ENCODE data around the gene RFNG. TPM values are rescaled to one million over a fixed set of nuclear protein-coding genes. Genes with fewer than 3 reads are reported as not detected.
A peak's percentile ranks its signal among the peaks of the same experiment; 100 is the strongest.

Gene RFNG
- total RNA-seq, 2 donors from 2014 or later: 39.9 to 45.3 TPM

DNA sequence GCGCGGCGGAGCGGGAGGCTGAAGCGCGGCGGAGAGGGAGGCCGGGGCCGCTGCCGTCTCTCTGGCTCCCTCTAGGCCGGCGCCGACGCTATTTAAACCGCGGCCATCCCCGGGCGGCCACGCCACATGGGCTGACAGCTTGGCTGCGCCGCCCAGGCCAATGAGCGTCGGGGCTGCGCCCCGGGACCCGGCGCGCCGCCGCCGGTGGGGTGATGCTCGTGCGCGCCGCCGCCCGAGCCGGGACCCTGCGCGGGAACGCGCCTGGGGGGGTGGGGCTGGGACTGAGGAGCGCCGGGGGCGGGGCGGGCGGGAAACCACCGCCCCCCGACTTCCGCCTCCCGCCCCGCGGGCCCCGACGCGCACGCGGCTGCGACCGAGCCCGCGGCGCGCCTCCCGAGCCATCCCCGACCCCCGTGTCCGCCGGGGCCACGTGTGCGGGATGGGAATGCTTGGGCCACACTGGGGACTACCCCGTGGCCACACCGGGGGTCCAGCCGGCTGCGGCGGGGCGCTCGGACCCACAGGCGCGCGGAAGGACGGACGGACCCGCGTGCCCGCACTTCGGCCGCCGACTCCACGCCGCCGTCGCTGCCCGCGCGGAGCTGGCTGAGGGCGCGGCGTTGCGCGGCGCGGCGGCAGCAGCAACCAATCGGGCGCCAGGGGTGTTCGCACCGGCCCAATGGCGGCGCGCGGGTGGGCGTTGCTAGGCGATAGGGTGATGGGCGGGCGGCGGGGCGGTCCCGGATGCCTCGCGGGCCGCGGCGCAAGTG lies 46.7 kb upstream of the RFNG start, which contains the start of gene FASN:
Gene FASN (minus strand): TSS at position 68 of the 770 bp plus-strand sequence. CDS start 1,791 bp downstream, outside the sequence.
- Histone ChIP-seq H3K9me3 (no peaks in the 10 kb centered on the region), H3K36me3 (peaks cover 16% of the 10 kb centered on the region), H3K4me1 (ENCODE audit: control insufficient read depth in 1 of 2, low read depth in 2 of 2) (peaks cover 19 to 29% of the 10 kb centered on the region in 2 donors), H3K4me3 (peak within 1 kb of the TSS; percentile 80), H3K27me3 (replicated peaks; ENCODE audit: insufficient read depth) (no peaks in the 10 kb centered on the region), H3K27ac (peak within 1 kb of the TSS; percentile 88 to 92)
- peak; percentile 79 for DNase-seq (ENCODE audit: low spot score)
- peak; percentile 72 for ATAC-seq (ENCODE audit: insufficient number of reproducible peaks, low FRiP score, low read depth)
- TF ChIP-seq CTCF (IDR thresholded peaks at IDR 0.05): peak; percentile 17

DNA sequence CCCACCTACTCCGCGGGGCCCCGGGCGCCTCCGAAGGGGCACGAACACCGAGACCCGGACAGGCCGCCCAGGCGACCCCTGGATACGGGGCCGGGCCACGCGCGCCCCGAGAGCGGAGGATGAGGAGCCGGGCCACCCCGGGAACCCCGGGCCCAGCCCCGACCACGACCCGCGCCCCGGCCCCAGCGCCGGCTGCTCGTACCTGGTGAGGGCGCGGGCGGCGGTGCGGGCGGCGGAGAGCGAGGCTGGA lies 46.2 kb upstream of the RFNG start:
- TF ChIP-seq CTCF (IDR thresholded peaks at IDR 0.05): no peak
- ATAC-seq (ENCODE audit: insufficient number of reproducible peaks, low FRiP score, low read depth): no peak

DNA sequence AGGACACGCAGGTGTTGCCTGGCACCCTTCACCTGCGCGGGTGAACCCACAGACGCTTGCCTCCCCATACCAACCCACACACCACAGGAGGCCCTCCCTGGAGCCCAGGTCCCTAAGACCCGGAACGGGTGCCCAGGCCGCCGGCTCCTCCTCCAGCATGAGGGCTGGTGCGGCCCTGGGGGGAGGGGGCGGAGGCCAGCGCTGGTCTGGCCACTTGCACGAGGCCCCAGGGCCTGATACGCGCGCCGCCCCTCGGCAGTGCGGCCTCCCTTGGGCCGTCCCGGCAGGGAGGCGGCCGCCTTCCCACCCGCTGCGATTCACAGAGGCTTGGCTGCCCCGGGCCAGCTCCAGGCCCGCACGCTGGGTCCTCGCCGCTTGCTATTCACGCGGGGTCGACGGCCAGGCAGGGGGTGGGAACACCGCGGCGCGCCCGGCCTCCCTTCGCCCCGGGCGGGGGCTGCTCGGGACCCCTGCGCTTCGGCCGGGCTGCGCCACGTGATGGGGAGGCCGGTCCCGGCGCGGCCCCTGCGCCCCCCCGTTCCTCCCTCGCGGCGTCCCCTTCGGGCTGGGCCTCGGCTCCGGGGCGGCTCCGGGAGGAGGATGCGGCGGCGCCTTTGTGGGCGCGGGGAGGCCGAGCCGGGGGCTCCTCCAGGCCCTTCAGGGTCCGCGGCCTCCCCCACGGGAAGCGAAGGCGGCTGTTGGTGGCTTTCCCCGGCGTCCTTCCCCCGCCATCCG lies 45.7 kb upstream of the RFNG start:
- Histone ChIP-seq H3K36me3 (peaks cover 25% of the 10 kb centered on the region), H3K27ac (peak overlapping the region; percentile 86 to 92), H3K27me3 (replicated peaks; ENCODE audit: insufficient read depth) (no peaks in the 10 kb centered on the region), H3K4me1 (ENCODE audit: control insufficient read depth in 1 of 2, low read depth in 2 of 2) (peaks cover 19 to 29% of the 10 kb centered on the region in 2 donors), H3K9me3 (no peaks in the 10 kb centered on the region), H3K4me3 (peak overlapping the region; percentile 80)
- no peak for DNase-seq (ENCODE audit: low spot score)
- ATAC-seq (ENCODE audit: insufficient number of reproducible peaks, low FRiP score, low read depth): no peak
- TF ChIP-seq CTCF (IDR thresholded peaks at IDR 0.05): no peak

More for the DNA sequence above, 46.2 kb upstream of the RFNG start:
- peak overlapping the region; percentile 80 for H3K4me3 ChIP-seq
- no peaks in the 10 kb centered on the region for H3K9me3 ChIP-seq
- peaks cover 20% of the 10 kb centered on the region for H3K36me3 ChIP-seq
- DNase-seq (ENCODE audit: low spot score): no peak
- H3K27ac ChIP-seq: peak overlapping the region; percentile 86 to 92
- H3K4me1 ChIP-seq (ENCODE audit: control insufficient read depth in 1 of 2, low read depth in 2 of 2): peaks cover 19 to 29% of the 10 kb centered on the region in 2 donors
- no peaks in the 10 kb centered on the region for H3K27me3 ChIP-seq (replicated peaks; ENCODE audit: insufficient read depth)

- DNase-seq (ENCODE audit: low spot score) (no peak), ATAC-seq (ENCODE audit: insufficient number of reproducible peaks, low FRiP score, low read depth) (no peak)
- Histone ChIP-seq H3K9me3 (no peaks in the 10 kb centered on the region), H3K27me3 (replicated peaks; ENCODE audit: insufficient read depth) (no peaks in the 10 kb centered on the region), H3K4me3 (peak overlapping the region; percentile 80), H3K4me1 (ENCODE audit: control insufficient read depth in 1 of 2, low read depth in 2 of 2) (peaks cover 19 to 29% of the 10 kb centered on the region in 2 donors), H3K27ac (peak overlapping the region in 1 of 2 donors; percentile 86), H3K36me3 (peaks cover 29% of the 10 kb centered on the region)
- no peak for TF ChIP-seq CTCF (IDR thresholded peaks at IDR 0.05)
Observed at GRCh38 chr17:82096709-82097183, 45.1 kb upstream of the RFNG start.

Data from thoracic aorta (tissue), 2 donors.